GM12878 (cell line): Measurements from ENCODE around the gene ARHGAP26. TPM values are rescaled to one million over a fixed set of nuclear protein-coding genes. Genes with fewer than 3 reads are reported as not detected.

Experiments used
- ATAC-seq: fragments of 200-7000 bp; cut with Tn5 transposase; 3 replicates; pipeline ENCODE4 v1.9.1; 2020; ENCODE audit warnings: mild to moderate bottlenecking, moderate library complexity
- BruUV-seq: library from RNA; stranded (reverse); fragments of 400-500 nt; replicated peaks from 2 replicates; lab custom pipeline; 2021; lab: Mats Ljungman, UMichigan
- CTCF ChIA-PET: fragments of 300-600 bp; sonication (Branson Sonifier 250); formaldehyde crosslinking; extraction: SDS; loops from one replicate; lab custom pipeline; 2021; ENCODE audit warnings: inconsistent platforms; lab: Yijun Ruan, JAX
- POLR2A ChIA-PET: fragments of 350-600 bp; formaldehyde crosslinking; extraction: SDS; loops from one replicate; lab custom pipeline; 2021; ENCODE audit warnings: inconsistent platforms; lab: Charles Lee
- RAD21 ChIA-PET: fragments of 300-600 bp; sonication (Branson Sonifier 250); formaldehyde crosslinking; loops from one replicate; lab custom pipeline; 2023; ENCODE audit warnings: antibody characterized with exemption; ENCODE audit not compliant: unreplicated experiment; lab: Charles Lee
- SMC1A ChIA-PET: fragments of 300-600 bp; sonication (Branson Sonifier 250); formaldehyde crosslinking; loops from one replicate; lab custom pipeline; 2023; ENCODE audit not compliant: unreplicated experiment, uncharacterized antibody; lab: Charles Lee
- DNase-seq: peaks from one replicate; pipeline ENCODE4 v3.0.0-alpha.2; 2011; ENCODE audit warnings: low read depth, low spot score
- FAIRE-seq: peaks from 3 replicates; lab custom pipeline; 2011; peaks lifted over from hg19 to GRCh38; lab: Jason Lieb, UNC
- H2AFZ ChIP-seq: 2 replicates; pipeline ENCODE4 v1.6.0; 2011; ENCODE audit warnings: low read depth, low read length, control low read depth; ENCODE audit not compliant: control insufficient read depth
- H3K27ac ChIP-seq: 2 replicates; pipeline ENCODE4 v1.5.1; 2011; ENCODE audit warnings: control low read depth; ENCODE audit not compliant: control insufficient read depth, insufficient read depth
- H3K27me3 ChIP-seq, 2 experiments: replicated peaks in 1 of 2; 2 replicates each; pipeline versions ENCODE4 v1.6.0 to v1.6.1; 2011; ENCODE audit warnings: low read length in 1 of 2; ENCODE audit not compliant: control insufficient read depth in 2 of 2, insufficient read depth in 2 of 2
- H3K36me3 ChIP-seq, 2 experiments: 2 replicates each; pipeline ENCODE4 v1.5.1; 2011; ENCODE audit warnings: low read length in 1 of 2; ENCODE audit not compliant: control insufficient read depth in 2 of 2, insufficient read depth in 2 of 2
- H3K4me1 ChIP-seq: 2 replicates; pipeline ENCODE4 v1.6.1; 2011; ENCODE audit warnings: mild to moderate bottlenecking, low read length, moderate library complexity, mixed read lengths; ENCODE audit not compliant: control insufficient read depth, insufficient read depth
- H3K4me2 ChIP-seq: 2 replicates; pipeline ENCODE4 v1.6.0; 2011; ENCODE audit warnings: control low read depth; ENCODE audit not compliant: control insufficient read depth, insufficient read depth
- H3K4me3 ChIP-seq: fragments of 200-600 bp; sonication (generic); 2 replicates; pipeline ENCODE4 v1.5.1; 2016
- H3K79me2 ChIP-seq: 2 replicates; pipeline ENCODE4 v1.6.0; 2011; ENCODE audit warnings: low read length; ENCODE audit not compliant: control insufficient read depth, insufficient read depth
- H3K9ac ChIP-seq: 2 replicates; pipeline ENCODE4 v1.8.0; 2011; ENCODE audit warnings: low read length, control low read depth, mixed read lengths; ENCODE audit not compliant: control insufficient read depth, insufficient read depth
- H3K9me3 ChIP-seq: replicated peaks from 3 replicates; pipeline ENCODE4 v1.5.1; 2011; ENCODE audit warnings: mild to moderate bottlenecking, low read length; ENCODE audit not compliant: control insufficient read depth, insufficient read depth
- H4K20me1 ChIP-seq: 2 replicates; pipeline ENCODE4 v1.6.0; 2011; ENCODE audit not compliant: control insufficient read depth, insufficient read depth
- CBX5 ChIP-seq: sonication (generic); IDR thresholded peaks from 2 replicates; pipeline ENCODE4 v1.6.1; 2016; ENCODE audit warnings: low read depth, moderate library complexity, mild to moderate bottlenecking, inconsistent platforms
- CHD4 ChIP-seq: fragments of 200-600 bp; sonication (generic); IDR thresholded peaks from 2 replicates; pipeline ENCODE4 v1.6.1; 2016; ENCODE audit warnings: mild to moderate bottlenecking
- EED ChIP-seq: sonication (generic); IDR thresholded peaks from 2 replicates; pipeline ENCODE4 v1.6.1; 2016; ENCODE audit warnings: antibody characterized with exemption, low read depth
- ELK1 ChIP-seq: IDR thresholded peaks from 2 replicates; pipeline ENCODE4 v1.6.1; 2012; ENCODE audit warnings: low read depth, low read length, improper control_type of control experiment
- EP300 ChIP-seq, 2 experiments: fragments of 150-350 bp in 1 of 2; IDR thresholded peaks; 2 replicates each; pipeline ENCODE4 v1.6.1; 2011 to 2012; ENCODE audit warnings: low read depth in 2 of 2, low read length in 2 of 2, borderline replicate concordance in 1 of 2, improper control_type of control experiment in 1 of 2, inconsistent platforms in 1 of 2; ENCODE audit not compliant: control insufficient read depth in 1 of 2
- EZH2 ChIP-seq: IDR thresholded peaks from 2 replicates; pipeline ENCODE4 v1.6.1; 2012; ENCODE audit warnings: low read depth, mild to moderate bottlenecking, control low read depth, inconsistent platforms, low read length, borderline replicate concordance; ENCODE audit not compliant: control insufficient read depth
- IKZF2 ChIP-seq, 2 experiments: fragments of 450-650 bp; IDR thresholded peaks; 2 replicates each; pipeline ENCODE4 v1.6.1; 2017; ENCODE audit warnings: mild to moderate bottlenecking in 2 of 2, moderate library complexity in 2 of 2
- MXI1 ChIP-seq: fragments of 150-350 bp; IDR thresholded peaks from 2 replicates; pipeline ENCODE4 v1.6.1; 2011; ENCODE audit warnings: low read depth, mild to moderate bottlenecking, inconsistent platforms, low read length, improper control_type of control experiment
- MYB ChIP-seq: fragments of 150-350 bp; IDR thresholded peaks from 2 replicates; pipeline ENCODE4 v1.6.1; 2014; ENCODE audit warnings: mild to moderate bottlenecking, low read depth, low read length, borderline replicate concordance
- NFIC ChIP-seq: IDR thresholded peaks from 2 replicates; pipeline ENCODE4 v1.6.1; 2012; ENCODE audit warnings: low read depth, mild to moderate bottlenecking, inconsistent platforms, low read length, moderate library complexity
- NFYA ChIP-seq: IDR thresholded peaks from 2 replicates; pipeline ENCODE4 v1.6.1; 2011; ENCODE audit warnings: low read depth, mild to moderate bottlenecking, low read length, improper control_type of control experiment, borderline replicate concordance
- NR2C1 ChIP-seq: fragments of 450-650 bp; IDR thresholded peaks from 2 replicates; pipeline ENCODE4 v1.6.1; 2017; ENCODE audit warnings: antibody characterized with exemption, mild to moderate bottlenecking, moderate library complexity
- NRF1 ChIP-seq: conservative IDR thresholded peaks from 2 replicates; pipeline ENCODE4 v1.6.1; 2011; ENCODE audit warnings: mild to moderate bottlenecking, low read depth, low read length, improper control_type of control experiment
- PKNOX1 ChIP-seq: fragments of 450-650 bp; IDR thresholded peaks from 2 replicates; pipeline ENCODE4 v1.6.1; 2016; ENCODE audit warnings: mild to moderate bottlenecking
- RCOR1 ChIP-seq: conservative IDR thresholded peaks from 2 replicates; pipeline ENCODE4 v1.6.1; 2012; ENCODE audit warnings: low read depth, low read length, improper control_type of control experiment
- TARDBP ChIP-seq: IDR thresholded peaks from 2 replicates; pipeline ENCODE4 v1.6.1; 2016; ENCODE audit warnings: borderline replicate concordance
- TCF12 ChIP-seq: IDR thresholded peaks from 2 replicates; pipeline ENCODE4 v1.6.1; 2011; ENCODE audit warnings: low read depth, mild to moderate bottlenecking, low read length
- ZSCAN29 ChIP-seq: fragments of 450-650 bp; IDR thresholded peaks from 2 replicates; pipeline ENCODE4 v1.6.1; 2017; ENCODE audit warnings: mild to moderate bottlenecking, moderate library complexity
- WGBS: methylation state at CpG from one replicate; pipeline ENCODE4 v1.1.6; 2016; ENCODE audit warnings: low lambda C conversion rate; ENCODE audit not compliant: insufficient replicate concordance, insufficient coverage; ENCODE audit errors: missing lambda C conversion rate; 5-methylcytosine and 5-hydroxymethylcytosine counted together
- in situ Hi-C: fragments of 300-500 bp; cut with MboI; formaldehyde crosslinking; loops from 9 replicates; pipeline ENCODE4 v1.14.3; 2018; ENCODE audit warnings: mixed read lengths
- intact Hi-C: fragments of 100-400 bp; cut with micrococcal nuclease; formaldehyde crosslinking; loops from one replicate; pipeline ENCODE4 v1.14.2; 2022; ENCODE audit not compliant: unreplicated experiment
- polyA plus RNA-seq, 11 experiments: library from polyadenylated mRNA; depleted of rRNA in 4 of 11; unstranded in 6 of 11; stranded (reverse) in 5 of 11; fragments of >200 nt; fragmentation: Nextera tagmentation in 4 of 11; fragmentation: Illumina TruSeq in 1 of 11; extraction: Ambion mirVana in 4 of 11; extraction: Trizol in 1 of 11; gene quantifications; 1 replicate in 1 of 11; 2 replicates in 10 of 11; pipeline versions ENCODE4 v1.2.1 to v1.2.3, GENCODE V29; 2011 to 2016; ENCODE audit warnings: inconsistent platforms in 2 of 11, missing spikeins in 2 of 11, low read depth in 1 of 11
- total RNA-seq, 4 experiments: library from RNA; depleted of rRNA in 3 of 4; stranded (reverse); fragments of >200 nt in 3 of 4; fragmentation: Illumina TruSeq in 1 of 4; extraction: Trizol in 1 of 4; gene quantifications; 2 replicates each; pipeline versions ENCODE4 v1.2.1 to v1.2.3, GENCODE V29; 2013 to 2021

Gene ARHGAP26
- total and polyA plus RNA-seq, 10 of the 15 experiments (the other 5 are each of a cell fraction or from before 2014, with no cell fraction given), result 9.4 to 41.5 (median 19.3) TPM

- ChIA-PET RAD21 (interaction anchor here (2.0 kb wide), 2 partner anchors 44 to 45 kb away, joined by 4 to 5 read pairs; no protein-coding TSS in a partner anchor), POLR2A (no interaction called here), CTCF (interaction anchor here (1.0 to 5.3 kb wide), 4 partner anchors 11 to 43 kb away, joined by 3 to 37 read pairs (median 5); no protein-coding TSS in a partner anchor), SMC1A (interaction anchor here (1.0 to 1.7 kb wide), 4 partner anchors 9 to 43 kb away, joined by 3 to 6 read pairs (median 4); no protein-coding TSS in a partner anchor)
- H2AFZ ChIP-seq, result no peak overlapping the region
- H3K27ac ChIP-seq, result no peak overlapping the region
- DNase-seq (no peak), FAIRE-seq (no peak), ATAC-seq (no peak)
- H3K4me3 ChIP-seq, result no peak overlapping the region
- no peaks in the 10 kb centered on the region for H3K27me3 ChIP-seq
- H3K36me3 ChIP-seq, result no peaks in the 10 kb centered on the region
- no peak overlapping the region for H3K9ac ChIP-seq
- no peaks in the 10 kb centered on the region for H4K20me1 ChIP-seq
- no peak overlapping the region for H3K4me2 ChIP-seq
- no peaks in the 10 kb centered on the region for H3K4me1 ChIP-seq
- H3K79me2 ChIP-seq, result no peaks in the 10 kb centered on the region
- TF ChIP-seq MXI1, result no peak
- no peak for TF ChIP-seq EZH2
- no peak for TF ChIP-seq TARDBP
- no peak for TF ChIP-seq CHD4
- no peak for TF ChIP-seq RCOR1
- TF ChIP-seq ZSCAN29, result no peak
- TF ChIP-seq PKNOX1, result no peak
- TF ChIP-seq NFYA, result no peak
- TF ChIP-seq ELK1, result no peak
- no peak for TF ChIP-seq NFIC
- no peak for TF ChIP-seq IKZF2 (IDR thresholded peaks at IDR 0.05)
- TF ChIP-seq EP300 (IDR thresholded peaks at IDR 0.05; ENCODE audit: borderline replicate concordance in 1 of 2, control insufficient read depth in 1 of 2, low read depth in 2 of 2, low read length in 2 of 2), result no peak
- TF ChIP-seq NR2C1, result no peak
- TF ChIP-seq MYB, result no peak
- TF ChIP-seq CBX5, result no peak
- no peak for TF ChIP-seq TCF12
- no peak for TF ChIP-seq NRF1
- no peak for TF ChIP-seq EED
- 73% methylated on average over 3 of the region's 3 CpGs for WGBS
- in situ Hi-C loops, result no loop called here
- no TSS peak for BruUV-seq
- intact Hi-C loops, result no loop called here
- no peaks in the 10 kb centered on the region; the same call in 2 of the 3 replicates for H3K9me3 ChIP-seq
These were observed 195.9 kb downstream of the ARHGAP26 start for GRCh38 chr5:142966121-142966420.
